Measurements from ENCODE around the gene ALDH9A1.
A peak's percentile ranks its signal among the peaks of the same experiment; 100 is the strongest.
"Not testable (repeated sequence)": the region's sequence is repeated elsewhere in the genome, so short reads cannot be mapped to it uniquely, and the experiment has no call there.

Gene ALDH9A1

DNA sequence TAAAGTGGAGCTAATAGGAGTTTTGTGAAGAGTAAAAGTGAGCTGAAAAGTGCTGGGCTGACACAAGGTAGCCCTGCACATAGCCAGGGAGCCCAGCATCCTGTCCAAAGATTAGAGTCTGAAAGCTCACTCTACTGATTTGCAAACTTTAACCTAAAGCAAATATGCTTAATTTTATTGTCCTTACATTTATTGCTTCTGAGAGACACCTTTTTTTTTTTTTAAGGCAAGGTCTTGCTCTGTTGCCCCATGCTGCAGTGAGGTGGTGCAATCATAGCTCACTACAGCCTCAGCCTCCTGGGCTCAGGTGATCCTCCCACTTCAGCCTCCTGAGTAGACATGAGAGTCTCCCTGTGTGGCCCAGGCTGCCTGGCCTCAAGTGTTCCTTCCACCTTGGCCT lies 50.8 kb downstream of the ALDH9A1 start:
- no peak for DNase-seq (ENCODE audit: low read depth in 3 of 3, low spot score in 1 of 3)

DNA sequence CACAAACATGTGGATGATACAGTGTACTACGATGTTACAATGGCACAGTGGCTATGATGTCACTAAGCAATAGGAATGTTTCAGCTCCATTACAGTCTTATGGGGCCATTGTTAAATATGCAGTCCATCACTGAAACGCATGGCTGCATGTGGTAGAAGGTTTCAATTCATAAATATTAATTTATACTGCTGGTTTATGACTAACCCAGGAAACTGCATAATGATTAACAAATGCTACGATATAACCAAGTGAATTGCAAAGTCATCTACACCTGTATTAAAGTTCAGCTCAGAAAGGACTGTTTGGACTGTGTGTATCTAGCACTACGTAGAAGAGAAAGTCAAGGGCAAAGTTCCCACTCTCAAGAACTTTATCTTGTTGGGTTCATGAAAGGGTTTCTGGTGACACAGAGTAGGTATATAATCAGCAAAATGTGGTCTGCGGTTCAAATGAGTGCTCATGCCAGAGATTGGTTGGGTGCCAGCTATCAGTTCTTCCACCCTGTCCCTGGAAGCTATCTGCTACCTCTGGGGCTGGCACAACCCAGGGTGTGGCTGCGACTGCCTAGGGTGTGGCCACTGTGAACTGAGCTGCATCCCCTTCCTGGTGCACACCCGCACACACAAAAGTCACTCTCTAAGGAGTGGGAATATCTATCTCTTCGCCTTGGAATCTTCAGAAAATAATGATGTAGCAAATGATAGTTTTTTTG lies 52.6 kb downstream of the ALDH9A1 start:
- DNase-seq (ENCODE audit: low read depth in 3 of 3, low spot score in 1 of 3) = no peak

DNA sequence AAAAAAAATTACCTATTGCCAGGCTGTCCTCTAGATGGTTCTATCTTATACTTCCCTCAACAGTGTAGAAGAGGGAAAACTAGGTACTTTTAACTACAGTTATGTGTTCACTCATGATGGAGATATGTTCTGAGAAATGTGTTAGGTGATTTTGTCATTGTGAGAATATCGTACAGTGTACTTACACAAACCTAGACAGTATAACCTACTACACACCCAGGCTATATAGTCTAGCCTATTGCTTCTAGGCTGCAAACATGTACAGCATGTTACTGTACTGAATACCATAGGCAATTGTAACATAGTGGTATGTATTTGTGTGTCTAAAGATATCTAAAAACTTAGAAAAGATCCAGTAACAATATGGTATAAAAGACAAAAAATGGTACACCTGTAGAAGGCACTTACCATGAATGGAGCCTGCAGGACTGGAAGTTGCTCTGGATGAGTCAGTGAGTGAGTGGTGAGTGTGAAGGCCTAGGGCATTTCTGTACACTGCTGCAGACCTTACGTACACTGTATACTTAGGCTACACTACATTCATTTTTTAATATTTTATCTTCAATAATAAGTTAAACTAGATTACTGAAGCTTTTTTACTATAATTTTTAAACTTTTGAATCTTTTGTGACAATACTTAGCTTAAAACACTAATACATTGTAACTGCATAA lies 54.2 kb downstream of the ALDH9A1 start:
- DNase-seq (ENCODE audit: low read depth in 3 of 3, low spot score in 1 of 3) = no peak

DNA sequence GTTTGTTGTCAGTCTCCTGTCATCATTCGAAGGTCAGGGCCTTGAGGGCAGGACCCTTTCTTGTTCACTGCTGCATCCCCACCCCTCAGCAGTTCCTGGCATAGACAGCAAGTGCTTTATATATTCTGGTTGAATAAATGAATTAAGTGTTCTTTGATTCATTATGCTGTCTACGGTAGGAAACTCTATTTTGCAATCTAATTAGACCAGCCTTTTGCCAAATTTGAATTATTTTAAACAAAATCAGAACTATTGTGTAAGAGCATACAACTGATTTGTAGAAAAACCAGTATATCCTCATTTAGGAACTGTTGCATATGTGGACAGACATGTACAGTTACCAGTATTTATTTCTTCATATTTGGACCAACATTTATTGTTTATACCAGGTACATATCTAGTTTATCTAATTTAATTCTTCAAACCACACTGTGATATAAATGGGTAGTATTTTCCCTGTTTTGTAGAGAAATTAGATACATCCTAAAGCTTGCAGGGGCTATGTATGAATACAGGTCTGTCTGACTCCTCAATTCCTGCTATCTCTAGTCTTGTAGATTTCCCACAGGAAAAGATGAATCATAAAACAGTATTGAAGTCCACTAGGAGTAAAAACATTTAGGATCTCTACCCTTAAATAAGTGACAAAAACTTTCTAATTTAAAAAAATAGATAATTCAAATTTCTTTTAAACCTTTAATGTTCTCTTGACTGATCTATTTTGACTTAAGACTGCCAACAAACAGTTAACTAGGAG lies 57.0 kb downstream of the ALDH9A1 start:
- no peak for DNase-seq (ENCODE audit: low read depth in 3 of 3, low spot score in 1 of 3)

DNA sequence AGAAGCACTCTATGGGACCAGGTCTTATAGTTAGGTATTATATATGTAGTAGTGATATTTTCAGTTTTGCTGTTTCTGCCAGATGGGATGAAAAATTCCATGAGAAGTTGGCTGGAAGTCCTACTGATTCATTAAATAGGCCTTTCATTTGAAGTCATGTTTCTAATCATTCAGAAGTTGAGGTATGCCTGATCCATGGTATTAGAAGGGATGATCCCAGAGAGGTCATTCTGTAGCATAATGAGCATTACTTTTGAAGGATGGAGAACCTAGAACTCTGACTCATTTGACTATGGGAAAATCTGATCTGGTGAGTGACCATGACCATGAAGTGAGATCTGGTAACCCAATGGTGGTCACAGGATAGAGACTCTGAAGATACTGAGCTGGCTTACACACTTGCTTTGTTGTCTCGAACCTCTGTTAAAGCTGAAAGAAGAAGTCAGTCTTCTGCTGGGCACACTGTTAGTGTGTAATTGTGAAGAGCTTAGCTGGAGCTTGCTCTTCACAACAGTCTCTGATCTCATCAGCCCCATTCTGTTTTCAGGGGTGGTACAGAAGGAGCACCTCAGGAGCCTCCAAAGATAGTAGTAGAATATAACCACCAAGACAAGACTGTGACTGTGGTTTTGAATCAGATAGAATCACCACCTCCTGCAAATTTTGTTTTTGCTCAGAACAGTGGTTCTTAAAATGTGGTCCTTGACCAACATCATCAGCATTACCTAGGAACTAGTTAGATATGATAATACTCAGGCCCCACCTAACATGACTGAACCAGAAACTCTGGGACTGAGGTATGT lies 58.3 kb downstream of the ALDH9A1 start:
- no peak for DNase-seq (ENCODE audit: low read depth in 3 of 3, low spot score in 1 of 3)

DNA sequence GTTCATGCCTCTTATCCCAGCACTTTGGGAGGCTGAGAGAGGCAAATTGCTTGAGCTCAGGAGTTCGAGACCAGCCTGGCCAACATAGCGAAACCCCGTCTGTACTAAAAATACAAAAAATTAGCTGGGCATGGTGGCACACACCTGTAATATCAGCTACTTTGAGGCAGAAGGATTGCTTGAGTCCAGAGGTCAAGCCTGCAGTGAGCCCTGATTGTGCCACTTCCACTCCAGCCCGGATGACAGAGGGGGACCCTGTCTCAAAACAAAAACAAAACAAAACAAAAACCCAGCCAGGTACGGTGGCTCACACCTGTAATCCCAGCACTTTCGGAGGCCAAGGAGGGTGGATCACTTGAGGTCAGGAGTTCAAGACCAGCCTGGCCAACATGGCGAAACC lies 60.2 kb downstream of the ALDH9A1 start:
- DNase-seq (ENCODE audit: low read depth in 3 of 3, low spot score in 1 of 3) = not testable (repeated sequence)

DNA sequence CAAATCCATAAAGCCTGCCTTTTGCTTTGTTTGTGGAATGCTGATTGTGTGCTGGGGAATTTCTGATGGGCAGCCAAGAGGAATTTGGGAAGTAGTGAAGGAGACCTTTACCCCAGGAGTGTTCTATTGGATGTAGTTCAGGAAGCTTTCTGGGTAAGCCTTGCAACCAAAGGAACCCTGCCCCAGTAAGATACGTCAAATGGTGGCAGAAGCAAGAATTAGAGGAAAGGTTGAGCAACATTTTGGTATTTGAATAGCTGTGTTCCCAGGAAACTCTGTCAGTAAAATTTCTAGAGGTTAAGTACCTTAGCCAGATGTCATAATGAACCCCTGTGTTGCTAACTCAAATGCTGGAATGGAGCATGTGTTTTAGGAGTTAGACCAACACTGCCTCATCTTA lies 60.9 kb downstream of the ALDH9A1 start:
- no peak for DNase-seq (ENCODE audit: low read depth in 3 of 3, low spot score in 1 of 3)

DNA sequence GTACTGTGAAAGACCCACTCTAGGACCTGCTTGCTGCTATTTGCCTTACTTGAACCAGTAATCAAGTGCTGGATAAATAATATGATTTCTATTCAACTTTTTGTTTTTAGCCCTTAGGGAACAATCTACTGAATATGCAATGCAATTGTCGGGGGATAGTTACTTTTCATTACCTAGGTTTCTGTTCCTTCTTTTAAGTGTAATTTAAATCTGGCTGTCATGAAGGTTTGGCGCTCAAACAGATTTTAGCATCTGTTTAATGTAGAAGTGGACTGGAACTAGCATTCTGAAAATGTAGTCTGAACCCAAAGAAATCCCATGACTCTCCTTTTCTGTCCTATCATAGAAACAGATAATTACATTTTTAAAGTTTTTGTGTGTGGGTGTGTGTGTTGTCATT lies 62.5 kb downstream of the ALDH9A1 start:
- no peak for DNase-seq (ENCODE audit: low read depth in 3 of 3, low spot score in 1 of 3)

DNA sequence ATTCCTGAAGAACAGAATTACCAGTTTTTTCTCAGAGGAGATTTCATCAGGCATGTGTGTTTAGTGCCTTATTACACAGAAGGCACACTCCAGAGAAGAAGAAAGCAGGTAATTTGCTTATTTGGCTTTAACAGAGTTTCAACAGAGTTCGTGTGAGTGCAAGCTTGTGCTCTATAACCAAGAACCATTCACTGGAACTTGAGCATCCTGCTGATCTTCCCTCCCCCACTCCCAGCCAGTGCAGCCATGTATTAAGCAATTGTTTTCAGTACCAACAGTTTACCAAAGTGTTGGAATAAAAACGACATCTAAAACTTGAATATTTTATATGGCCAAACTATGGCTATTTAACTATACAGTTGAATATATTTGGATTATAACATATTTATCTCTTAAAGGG lies 63.0 kb downstream of the ALDH9A1 start:
- DNase-seq (ENCODE audit: low read depth in 3 of 3, low spot score in 1 of 3) = no peak

DNA sequence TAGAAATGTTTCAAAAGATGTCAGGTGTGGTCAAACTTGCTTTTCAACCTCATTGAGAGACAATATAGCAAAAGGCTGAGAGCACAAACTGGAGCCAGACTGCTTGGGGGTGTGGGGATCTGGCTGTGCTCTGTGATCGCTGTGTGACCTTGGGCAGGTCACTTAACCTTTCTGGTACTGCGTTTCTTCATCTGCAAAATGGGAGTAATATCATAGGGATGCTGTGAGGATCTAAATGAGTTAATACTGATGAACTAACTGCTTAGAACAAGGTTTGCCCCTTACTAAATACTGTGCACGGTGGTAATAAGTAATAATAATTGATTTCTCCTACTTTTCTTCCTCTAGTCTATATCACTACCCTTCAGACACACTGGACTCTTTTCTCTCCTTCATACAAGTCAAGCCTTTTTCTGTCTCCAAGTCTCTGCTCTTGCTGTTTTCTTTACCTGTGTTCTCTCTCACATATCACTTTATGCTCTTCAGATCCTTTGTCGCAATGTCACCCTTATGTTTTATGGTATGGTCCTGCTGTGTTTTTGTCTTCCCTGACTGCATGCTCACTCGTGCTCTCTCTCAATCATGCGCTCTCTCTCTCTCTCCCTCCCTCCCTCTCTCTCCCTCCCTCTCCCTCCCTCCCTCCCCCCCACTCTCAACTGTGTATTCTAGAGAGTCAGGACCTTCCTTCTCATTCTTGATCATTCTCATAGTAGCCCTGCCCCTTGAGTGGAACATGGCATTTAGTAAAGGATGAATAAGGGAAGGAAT lies 64.0 kb downstream of the ALDH9A1 start:
- DNase-seq (ENCODE audit: low read depth in 3 of 3, low spot score in 1 of 3) = no peak

DNA sequence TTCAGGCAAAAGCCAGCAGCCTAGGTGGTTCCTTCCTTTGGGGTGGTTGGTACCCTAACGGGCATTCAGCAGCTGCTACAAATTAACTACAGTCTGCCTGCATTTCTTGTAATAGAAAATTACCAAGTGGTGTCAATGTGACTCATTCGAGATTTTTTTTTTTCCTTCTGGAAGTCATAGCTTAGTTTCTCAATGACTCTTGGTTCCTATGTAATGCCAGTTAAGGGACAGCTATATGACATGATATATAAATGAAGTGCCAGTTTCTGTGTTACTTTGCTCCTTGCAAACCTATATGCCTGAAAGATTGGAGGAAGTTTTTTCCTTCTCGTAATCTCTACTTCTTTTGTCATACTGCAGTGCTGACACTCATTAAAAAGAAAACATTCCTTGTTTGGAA lies 64.7 kb downstream of the ALDH9A1 start:
- DNase-seq (ENCODE audit: low read depth in 3 of 3, low spot score in 1 of 3) = no peak

DNA sequence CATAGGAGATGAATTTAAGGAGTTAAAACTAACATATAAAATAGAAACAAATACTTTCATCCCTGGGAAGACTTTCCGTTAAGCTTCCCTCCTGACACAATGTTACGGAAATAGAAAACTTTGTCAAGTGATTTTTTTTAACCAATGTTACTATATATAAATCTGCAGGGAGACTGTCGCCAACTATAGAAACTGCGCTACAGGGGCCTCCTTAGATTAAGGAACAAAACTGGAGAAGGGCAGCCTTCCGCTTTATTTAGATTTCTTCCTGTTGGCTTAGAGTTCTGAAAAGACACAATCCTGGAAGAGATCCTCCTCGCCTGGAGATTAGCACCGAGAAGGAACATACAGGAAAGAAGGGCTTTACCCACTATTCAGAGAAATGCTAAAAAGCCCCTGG lies 65.9 kb downstream of the ALDH9A1 start:
- no peak for DNase-seq (ENCODE audit: low read depth in 3 of 3, low spot score in 1 of 3)

DNA sequence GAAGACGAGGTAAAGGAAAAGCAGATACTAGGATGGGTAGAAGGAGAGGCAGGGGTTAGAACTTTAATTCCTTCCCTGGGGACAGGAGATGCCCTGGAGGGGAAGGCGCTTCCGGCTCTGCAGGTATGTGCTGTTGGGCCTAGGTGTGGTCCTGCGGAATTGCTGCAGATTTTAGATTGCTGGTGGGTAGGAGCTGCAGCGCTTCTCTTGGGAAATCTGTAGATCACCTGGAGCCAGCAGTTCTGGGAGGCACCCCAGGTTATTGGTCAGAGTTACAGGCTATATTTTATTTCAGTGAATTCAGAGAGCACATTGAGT lies 66.3 kb downstream of the ALDH9A1 start:
- no peak for DNase-seq (ENCODE audit: low read depth in 3 of 3, low spot score in 1 of 3)

DNA sequence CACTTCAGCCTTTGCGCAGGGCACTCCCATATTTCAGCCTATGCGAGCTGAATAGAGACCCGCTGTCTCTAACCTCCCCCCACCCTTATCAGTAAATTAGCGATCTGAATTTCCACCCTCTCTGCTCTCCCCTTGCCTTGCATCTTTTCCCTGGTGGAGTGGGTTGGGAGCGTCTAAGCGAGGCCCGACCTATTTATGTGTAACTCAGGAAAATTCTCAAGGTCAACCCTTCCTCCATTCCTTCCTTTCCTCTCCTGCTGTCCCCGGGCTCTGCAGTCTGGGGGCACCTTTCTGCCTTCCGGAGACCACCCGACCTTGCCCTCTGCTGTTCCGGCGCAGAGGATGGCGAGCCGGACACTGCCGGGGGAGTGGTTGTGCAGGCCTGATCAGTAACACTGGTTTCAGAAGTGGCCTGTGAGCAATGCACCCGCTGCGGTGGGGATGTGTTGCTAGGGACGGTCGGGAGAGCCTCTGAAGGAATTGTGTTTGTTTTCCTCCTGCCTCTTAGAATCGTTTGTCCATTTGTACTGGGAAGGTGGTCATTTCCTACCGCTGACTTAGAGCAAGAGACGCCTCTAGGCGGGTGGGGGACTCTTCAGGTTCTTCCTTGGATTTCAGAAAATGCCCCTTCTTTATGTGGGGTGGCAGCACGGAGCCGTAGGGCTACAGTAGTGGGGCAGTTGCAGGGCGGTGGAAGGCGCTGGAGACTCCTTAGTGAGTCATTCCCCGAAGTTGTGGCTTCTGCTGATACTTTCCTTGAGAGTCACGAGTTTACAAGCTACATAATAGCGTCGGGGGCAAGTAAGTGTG lies 66.8 kb downstream of the ALDH9A1 start:
- DNase-seq (ENCODE audit: low read depth in 3 of 3, low spot score in 1 of 3) = peak in 1 of 3 donors; percentile 8

DNA sequence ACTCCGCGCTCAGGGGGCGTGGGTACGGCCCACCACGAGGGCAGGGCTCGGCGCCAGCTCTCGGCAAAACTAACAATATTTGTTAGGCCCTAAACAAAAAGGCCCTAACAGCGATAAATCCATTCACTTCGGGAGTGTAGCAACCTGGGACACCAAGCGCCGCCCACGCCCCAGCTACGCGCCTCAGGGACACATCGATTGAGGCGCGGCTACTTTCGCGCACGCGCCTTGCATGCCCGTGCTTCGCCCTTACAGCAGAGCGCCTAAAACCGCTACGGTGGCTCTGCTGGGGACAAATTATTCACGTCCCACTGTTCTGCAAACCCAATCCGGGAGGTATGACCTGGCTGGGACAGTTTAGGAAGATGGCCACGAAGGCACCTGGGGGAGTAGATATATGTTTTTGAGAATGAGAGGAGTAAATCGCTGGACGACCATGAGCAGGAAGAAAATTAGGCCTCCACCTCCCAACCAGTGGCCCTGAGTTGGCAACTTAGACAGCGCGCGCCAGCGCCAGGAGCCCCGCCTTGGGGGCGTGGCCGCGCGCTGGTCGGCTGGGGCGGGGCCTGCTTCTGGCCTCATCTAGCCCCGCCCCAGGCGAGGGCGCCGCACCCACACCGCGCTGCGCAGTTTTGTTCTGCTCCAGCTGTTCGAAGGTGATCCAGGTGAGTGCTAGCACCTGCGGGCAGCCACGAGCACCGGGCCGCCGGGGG lies 67.6 kb downstream of the ALDH9A1 start, which contains the start of gene MGST3:
TSS of gene MGST3 (plus strand) at position 606 of the 713 bp plus-strand sequence. CDS start 18,614 bp downstream, outside the sequence.
- DNase-seq (ENCODE audit: low read depth in 3 of 3, low spot score in 1 of 3) = peak; percentile 77 to 89 (median 84)

DNA sequence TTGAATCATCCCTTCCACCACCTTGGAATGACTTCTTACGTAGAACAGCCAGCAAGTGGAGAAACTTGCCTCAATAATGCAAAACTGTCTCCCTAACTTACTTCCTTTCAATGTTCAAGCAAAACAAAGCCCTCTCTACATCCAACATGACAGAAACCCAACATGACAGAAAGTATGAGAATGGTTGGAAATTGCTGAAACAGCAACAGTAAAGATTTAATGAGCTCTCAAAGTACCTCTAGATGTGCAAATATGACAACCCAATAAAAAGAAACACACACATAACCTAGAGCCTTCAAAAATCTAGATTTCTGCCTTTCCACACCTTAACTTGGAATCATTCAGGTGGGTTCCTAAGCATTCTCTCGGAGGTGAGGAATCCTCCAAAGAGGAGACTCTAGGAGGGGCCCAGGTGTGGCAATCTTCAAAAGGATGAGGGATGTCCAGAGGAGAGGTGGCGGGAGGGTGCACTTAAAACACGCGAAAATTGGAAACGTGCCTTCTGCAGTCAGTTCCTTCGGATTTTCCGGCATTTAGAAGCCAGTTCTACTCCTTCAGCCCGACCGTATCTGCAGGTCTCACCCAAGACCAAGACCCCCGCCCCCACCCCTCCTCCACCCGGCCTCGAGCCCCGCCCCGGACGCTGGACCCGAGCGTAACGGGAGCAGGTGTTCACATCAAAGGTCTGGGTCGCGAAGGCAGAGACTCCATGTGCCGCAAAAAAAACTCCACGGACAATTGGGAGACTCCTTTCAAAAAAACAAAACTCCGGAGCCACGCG lies 68.3 kb downstream of the ALDH9A1 start:
- no peak for DNase-seq (ENCODE audit: low read depth in 3 of 3, low spot score in 1 of 3)

DNA sequence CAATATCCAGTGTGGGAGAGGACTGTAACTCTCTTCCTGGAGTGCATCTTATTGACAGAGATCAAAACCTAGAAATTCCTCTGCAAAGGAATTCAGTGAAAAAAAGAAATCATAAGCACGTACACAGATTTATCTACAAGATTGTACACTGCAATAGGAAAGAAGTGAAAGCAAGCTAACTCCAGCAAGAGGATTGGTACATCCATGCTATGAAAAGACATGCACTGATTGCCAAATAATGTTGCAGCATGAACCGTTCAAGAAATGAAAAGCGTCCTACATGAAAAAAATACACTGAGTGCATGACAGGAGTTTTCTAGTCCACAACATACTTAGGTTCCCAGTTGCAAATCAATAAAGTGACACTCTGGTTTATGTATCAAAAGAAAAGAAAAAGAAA lies 69.2 kb downstream of the ALDH9A1 start:
- DNase-seq (ENCODE audit: low read depth in 3 of 3, low spot score in 1 of 3) = no peak

DNA sequence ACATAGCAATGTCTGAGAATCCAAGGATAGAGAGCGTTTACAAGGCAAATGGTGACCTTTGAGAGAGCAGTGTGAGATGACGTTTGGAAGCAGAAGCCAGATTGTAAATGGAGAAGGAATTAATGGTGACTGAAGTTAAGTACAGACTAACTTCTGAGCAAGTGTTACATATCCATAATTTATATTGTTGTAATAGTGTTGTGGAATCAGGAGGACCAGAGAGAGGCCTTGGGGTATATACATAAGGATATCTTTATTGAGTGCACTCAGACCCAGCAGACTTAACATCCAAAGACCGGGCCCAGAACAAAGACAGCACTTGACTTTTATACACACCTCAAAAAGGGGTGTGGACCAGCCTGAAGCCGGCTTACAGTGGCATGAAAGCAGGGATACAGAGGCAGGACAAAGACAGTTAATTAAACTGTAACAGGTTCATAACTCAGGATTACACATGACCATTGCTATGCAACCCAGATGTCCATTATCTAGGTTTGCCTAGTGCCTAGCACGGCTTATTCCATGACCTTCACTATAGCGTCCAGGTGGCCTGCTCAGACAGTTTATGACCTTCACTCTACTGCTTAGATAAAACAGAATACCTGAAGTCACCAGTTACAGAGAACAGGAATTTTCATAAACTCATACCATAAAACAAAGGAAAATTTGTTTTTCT lies 70.1 kb downstream of the ALDH9A1 start:
- DNase-seq (ENCODE audit: low read depth in 3 of 3, low spot score in 1 of 3) = no peak

Measured in stimulated activated CD4-positive, alpha-beta T cell treated with anti-CD3 and anti-CD28 coated beads, TNF-alpha, amount 100 ng/mL, for 1 hour (primary cell).